Keratinocyte (primary cell): Measurements from ENCODE around the gene PID1.

ENCODE experiments used
- EZH2 ChIP-seq: IDR thresholded peaks from one replicate; pipeline ENCODE4 v1.6.1; 2012; ENCODE audit warnings: inconsistent platforms, mild to moderate bottlenecking, low read length, moderate library complexity
- TF ChIP-seq, protein P1 (sequence below), 3 experiments: IDR thresholded peaks in 1 of 3; conservative IDR thresholded peaks in 1 of 3; optimal IDR thresholded peaks in 1 of 3; 2 replicates in 2 of 3; 3 replicates in 1 of 3; pipeline versions ENCODE3 to v1.5.1; 2011; ENCODE audit warnings: low read length in 3 of 3, mild to moderate bottlenecking in 3 of 3, moderate library complexity in 2 of 3, control low read depth in 1 of 3, inconsistent platforms in 1 of 3; ENCODE audit not compliant: insufficient read depth in 2 of 3; ENCODE audit errors: extremely low read depth in 1 of 3

DNA sequence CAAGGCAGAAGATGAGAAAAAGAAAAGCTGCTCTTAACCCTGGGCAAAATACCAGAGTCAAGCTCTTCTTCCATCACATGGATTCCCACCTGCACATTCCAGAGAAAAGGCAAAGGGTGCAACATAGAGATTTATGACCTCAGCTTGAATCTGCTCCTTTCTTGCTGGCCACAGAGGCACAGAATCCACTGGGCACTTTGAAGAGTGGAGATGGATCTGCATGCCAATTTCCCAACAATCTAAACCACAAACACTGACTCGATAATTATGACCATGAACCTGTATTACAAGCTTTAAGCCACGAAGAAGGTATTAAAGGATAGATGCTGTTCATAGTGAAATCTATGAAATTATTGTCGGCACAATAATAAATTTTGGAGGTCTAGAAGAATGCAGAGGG is 237.3 kb downstream of the PID1 start:
- TF ChIP-seq, protein P1, sequence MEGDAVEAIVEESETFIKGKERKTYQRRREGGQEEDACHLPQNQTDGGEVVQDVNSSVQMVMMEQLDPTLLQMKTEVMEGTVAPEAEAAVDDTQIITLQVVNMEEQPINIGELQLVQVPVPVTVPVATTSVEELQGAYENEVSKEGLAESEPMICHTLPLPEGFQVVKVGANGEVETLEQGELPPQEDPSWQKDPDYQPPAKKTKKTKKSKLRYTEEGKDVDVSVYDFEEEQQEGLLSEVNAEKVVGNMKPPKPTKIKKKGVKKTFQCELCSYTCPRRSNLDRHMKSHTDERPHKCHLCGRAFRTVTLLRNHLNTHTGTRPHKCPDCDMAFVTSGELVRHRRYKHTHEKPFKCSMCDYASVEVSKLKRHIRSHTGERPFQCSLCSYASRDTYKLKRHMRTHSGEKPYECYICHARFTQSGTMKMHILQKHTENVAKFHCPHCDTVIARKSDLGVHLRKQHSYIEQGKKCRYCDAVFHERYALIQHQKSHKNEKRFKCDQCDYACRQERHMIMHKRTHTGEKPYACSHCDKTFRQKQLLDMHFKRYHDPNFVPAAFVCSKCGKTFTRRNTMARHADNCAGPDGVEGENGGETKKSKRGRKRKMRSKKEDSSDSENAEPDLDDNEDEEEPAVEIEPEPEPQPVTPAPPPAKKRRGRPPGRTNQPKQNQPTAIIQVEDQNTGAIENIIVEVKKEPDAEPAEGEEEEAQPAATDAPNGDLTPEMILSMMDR (optimal IDR thresholded peaks at IDR 0.05 in 1 of 3, IDR thresholded peaks at IDR 0.05 in 1 of 3, conservative IDR thresholded peaks at IDR 0.05 in 1 of 3; ENCODE audit: extremely low read depth in 1 of 3, insufficient read depth in 2 of 3, low read length in 3 of 3), result no peak
- TF ChIP-seq EZH2, result no peak
